HepG2 (cell line): ENCODE results near the gene ZNF287.

ENCODE experiments used
- ATM ChIP-seq: fragments of 450-650 bp; IDR thresholded peaks from 2 replicates; pipeline ENCODE4 v1.7.1; 2017; ENCODE audit warnings: mild to moderate bottlenecking, borderline replicate concordance
- BRD4 ChIP-seq: sonication (generic); formaldehyde crosslinking; IDR thresholded peaks from 2 replicates; pipeline ENCODE4 v1.4.0; 2020; ENCODE audit warnings: missing genetic modification reagents
- EZH2 ChIP-seq: conservative IDR thresholded peaks from 2 replicates; pipeline ENCODE4 v1.6.1; 2012; ENCODE audit warnings: mild to moderate bottlenecking, low read depth, low read length, moderate library complexity
- GABPA ChIP-seq, 2 experiments: IDR thresholded peaks; 2 replicates each; pipeline ENCODE4 v1.6.1; 2011 to 2016; ENCODE audit warnings: low read depth in 2 of 2, low read length in 1 of 2, missing biosample characterization in 1 of 2, missing genetic modification characterization in 1 of 2
- GABPB1 ChIP-seq: IDR thresholded peaks from 2 replicates; pipeline ENCODE4 v1.6.1; 2016; ENCODE audit warnings: mild to moderate bottlenecking, missing genetic modification reagents, moderate library complexity, missing compliant biosample characterization
- MLX ChIP-seq: IDR thresholded peaks from 2 replicates; pipeline ENCODE4 v1.6.1; 2016
- RAD51 ChIP-seq: fragments of 450-650 bp; IDR thresholded peaks from 2 replicates; pipeline ENCODE4 v1.6.1; 2016; ENCODE audit warnings: borderline replicate concordance
- ZKSCAN8 ChIP-seq: IDR thresholded peaks from 2 replicates; pipeline ENCODE4 v1.6.1; 2016; ENCODE audit warnings: borderline replicate concordance, missing genetic modification reagents, missing compliant biosample characterization
- ZNF17 ChIP-seq: sonication (generic); formaldehyde crosslinking; IDR thresholded peaks from 2 replicates; pipeline ENCODE4 v1.5.0; 2020; ENCODE audit warnings: mild to moderate bottlenecking, missing genetic modification reagents
- ZNF501 ChIP-seq: sonication (generic); formaldehyde crosslinking; IDR thresholded peaks from 2 replicates; pipeline ENCODE4 v1.5.1; 2020; ENCODE audit warnings: mild to moderate bottlenecking, moderate library complexity, missing genetic modification reagents
- TF ChIP-seq, protein P1 (sequence below): sonication (generic); formaldehyde crosslinking; IDR thresholded peaks from 2 replicates; pipeline ENCODE4 v1.5.0; 2020; ENCODE audit warnings: mild to moderate bottlenecking, missing genetic modification reagents, moderate library complexity

- no peak for TF ChIP-seq GABPA (IDR thresholded peaks at IDR 0.05; ENCODE audit: low read depth, low read length)
- no peak for TF ChIP-seq GABPA (CRISPR knock-in tag; IDR thresholded peaks at IDR 0.05; ENCODE audit: low read depth)
- TF ChIP-seq, protein P1, sequence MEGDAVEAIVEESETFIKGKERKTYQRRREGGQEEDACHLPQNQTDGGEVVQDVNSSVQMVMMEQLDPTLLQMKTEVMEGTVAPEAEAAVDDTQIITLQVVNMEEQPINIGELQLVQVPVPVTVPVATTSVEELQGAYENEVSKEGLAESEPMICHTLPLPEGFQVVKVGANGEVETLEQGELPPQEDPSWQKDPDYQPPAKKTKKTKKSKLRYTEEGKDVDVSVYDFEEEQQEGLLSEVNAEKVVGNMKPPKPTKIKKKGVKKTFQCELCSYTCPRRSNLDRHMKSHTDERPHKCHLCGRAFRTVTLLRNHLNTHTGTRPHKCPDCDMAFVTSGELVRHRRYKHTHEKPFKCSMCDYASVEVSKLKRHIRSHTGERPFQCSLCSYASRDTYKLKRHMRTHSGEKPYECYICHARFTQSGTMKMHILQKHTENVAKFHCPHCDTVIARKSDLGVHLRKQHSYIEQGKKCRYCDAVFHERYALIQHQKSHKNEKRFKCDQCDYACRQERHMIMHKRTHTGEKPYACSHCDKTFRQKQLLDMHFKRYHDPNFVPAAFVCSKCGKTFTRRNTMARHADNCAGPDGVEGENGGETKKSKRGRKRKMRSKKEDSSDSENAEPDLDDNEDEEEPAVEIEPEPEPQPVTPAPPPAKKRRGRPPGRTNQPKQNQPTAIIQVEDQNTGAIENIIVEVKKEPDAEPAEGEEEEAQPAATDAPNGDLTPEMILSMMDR = no peak
- no peak for TF ChIP-seq ATM
- TF ChIP-seq ZNF501 = no peak
- no peak for TF ChIP-seq BRD4
- TF ChIP-seq ZNF17 (CRISPR knock-in tag) = no peak
- TF ChIP-seq ZKSCAN8 (CRISPR knock-in tag) = no peak
- TF ChIP-seq RAD51 = no peak
- no peak for TF ChIP-seq GABPB1 (CRISPR knock-in tag)
- TF ChIP-seq EZH2 = no peak
- TF ChIP-seq MLX = no peak
Measured at GRCh38 chr17:16568541-16569357, at the start of gene ZNF287.
